CD4-positive, alpha-beta T cell (primary cell): ENCODE data around the gene SEC24B. TPM values are rescaled to one million over a fixed set of nuclear protein-coding genes. Genes with fewer than 3 reads are reported as not detected.

Experiments used
- ATAC-seq: fragments of 200-7000 bp; cut with Tn5 transposase; one replicate; pipeline ENCODE4 v1.10.0; 2022; ENCODE audit warnings: mild to moderate bottlenecking; ENCODE audit not compliant: poor library complexity
- CTCF ChIA-PET: fragments of 350-600 bp; sonication (Branson Sonifier 250); formaldehyde crosslinking; loops from one replicate; lab custom pipeline; 2021; ENCODE audit warnings: antibody characterized with exemption, inconsistent platforms; lab: Charles Lee
- POLR2A ChIA-PET: fragments of 350-600 bp; sonication (Branson Sonifier 250); formaldehyde crosslinking; loops from one replicate; lab custom pipeline; 2021; ENCODE audit warnings: antibody characterized with exemption, inconsistent platforms; lab: Charles Lee
- DNase-seq, 14 experiments: peaks; one replicate each; pipeline ENCODE4 v3.0.0-alpha.2; 2013 to 2020; ENCODE audit warnings: mixed read lengths in 2 of 14
- H3K27ac ChIP-seq, 2 donors: one replicate each; pipeline versions ENCODE4 v1.5.1 to v1.7.0; 2013; ENCODE audit warnings: low read length in 2 of 2, low read depth in 1 of 2, mild to moderate bottlenecking in 1 of 2
- H3K27me3 ChIP-seq, 2 experiments: 1 replicate in 1 of 2; 2 replicates in 1 of 2; pipeline versions ENCODE4 v1.6.1 to v1.7.0; 2013; ENCODE audit warnings: low read length in 2 of 2, control low read depth in 1 of 2, mild to moderate bottlenecking in 1 of 2, moderate library complexity in 1 of 2; ENCODE audit not compliant: insufficient read depth in 2 of 2, control insufficient read depth in 1 of 2
- H3K36me3 ChIP-seq: one replicate; pipeline ENCODE4 v1.6.1; 2013; ENCODE audit warnings: low read length, control low read depth; ENCODE audit not compliant: insufficient read depth
- H3K4me1 ChIP-seq: one replicate; pipeline ENCODE4 v1.6.1; 2013; ENCODE audit warnings: low read length, control low read depth; ENCODE audit not compliant: insufficient read depth
- H3K4me3 ChIP-seq: one replicate; pipeline ENCODE4 v1.5.1; 2013; ENCODE audit warnings: mild to moderate bottlenecking, low read length, moderate library complexity
- H3K9me3 ChIP-seq, 2 experiments: 1 replicate in 1 of 2; 2 replicates in 1 of 2; pipeline versions ENCODE4 v1.6.1 to v1.7.0; 2013; ENCODE audit warnings: low read length in 2 of 2, mild to moderate bottlenecking in 2 of 2, control low read depth in 1 of 2, moderate library complexity in 1 of 2; ENCODE audit not compliant: control insufficient read depth in 1 of 2, insufficient read depth in 1 of 2
- H3K27ac Mint-ChIP-seq: one replicate; pipeline ENCODE4 v1.8.0; 2020; ENCODE audit warnings: mixed read lengths
- H3K27me3 Mint-ChIP-seq: one replicate; pipeline ENCODE4 v1.8.0; 2021; ENCODE audit warnings: mixed read lengths
- H3K36me3 Mint-ChIP-seq: one replicate; pipeline ENCODE4 v1.8.0; 2021; ENCODE audit warnings: low read depth, mixed read lengths
- H3K4me1 Mint-ChIP-seq: one replicate; pipeline ENCODE4 v1.8.0; 2021; ENCODE audit warnings: low read depth, mixed read lengths
- H3K4me3 Mint-ChIP-seq: one replicate; pipeline ENCODE4 v1.8.0; 2020; ENCODE audit warnings: mild to moderate bottlenecking, mixed read lengths
- H3K9me3 Mint-ChIP-seq: one replicate; pipeline ENCODE4 v1.8.0; 2020; ENCODE audit warnings: mixed read lengths
- intact Hi-C, 2 experiments: fragments of 100-400 bp; cut with DNase I in 1 of 2; cut with micrococcal nuclease in 1 of 2; formaldehyde crosslinking; loops; one replicate each; pipeline versions ENCODE4 v1.15.1 to v1.9.0; 2023 to 2025; cut with DNase I, micrococcal nuclease
- polyA plus RNA-seq, 2 donors: library from polyadenylated mRNA; unstranded; fragments of 120-200 nt; gene quantifications; one replicate each; pipeline ENCODE4 v1.2.1, GENCODE V29; 2013
- total RNA-seq, 174 experiments: library from RNA in 2 of 174; stranded (reverse) in 2 of 174; gene quantifications; one replicate each; pipeline ENCODE4 v1.2.3 and lab custom pipeline; 2021 to 2026
- TF ChIP-seq, protein P1 (sequence below): fragments of 200-600 bp; IDR thresholded peaks from one replicate; pipeline ENCODE4 v1.8.0; 2022; ENCODE audit warnings: antibody characterized with exemption, mild to moderate bottlenecking

SEC24B gene
- total RNA-seq: 10 to 100 TPM; 41.5 to 45.9 TPM
- polyA plus RNA-seq (2013, experiment 1 of 2): 21.1 TPM
- 26.2 TPM for polyA plus RNA-seq (2013, experiment 2 of 2)
- 50.3 to 139 (median 81.3) reads per million in 172 experiments for total RNA-seq (lab: John Stamatoyannopoulos, UW)

DNA sequence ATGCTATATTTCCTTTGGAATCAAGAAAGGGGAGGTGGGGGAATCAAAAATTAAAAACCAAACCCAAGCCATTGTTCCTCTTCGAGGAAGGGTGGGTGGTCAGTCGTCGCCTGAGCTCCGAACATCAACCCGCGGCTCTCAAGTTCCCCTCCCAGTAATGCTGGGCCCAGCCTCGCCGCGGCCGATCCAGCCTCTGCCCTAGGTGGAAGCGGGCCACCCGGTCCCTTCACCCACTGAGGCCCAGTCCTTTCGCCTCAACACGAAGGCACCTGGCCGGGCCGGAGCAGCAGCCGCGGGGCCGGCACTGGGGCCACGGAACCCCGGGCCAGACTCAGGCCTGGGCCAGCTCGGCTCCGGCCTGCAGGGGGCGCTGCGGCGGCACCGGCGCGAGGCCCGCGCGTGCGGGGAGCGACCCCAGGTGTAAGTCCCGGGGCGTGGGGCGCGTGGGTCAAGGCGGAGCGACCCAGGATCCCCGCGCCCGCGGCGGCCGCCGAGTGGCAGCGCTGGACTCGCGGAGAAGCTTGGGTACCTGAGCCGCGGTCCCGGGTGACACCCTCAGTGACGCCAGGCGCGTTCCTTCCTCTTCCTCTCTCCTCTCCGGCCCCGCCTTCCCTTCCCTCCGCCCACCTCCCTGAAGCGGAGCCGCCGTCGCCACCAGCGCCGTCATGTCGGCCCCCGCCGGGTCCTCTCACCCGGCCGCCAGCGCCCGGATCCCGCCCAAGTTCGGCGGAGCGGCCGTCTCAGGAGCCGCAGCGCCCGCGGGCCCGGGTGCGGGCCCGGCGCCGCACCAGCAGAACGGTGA is at the start of gene SEC24B:
SEC24B (plus strand) TSS at position 611 of the 802 bp plus-strand sequence; CDS start at position 666, 55 bp downstream.
- H3K27ac ChIP-seq: peak within 1 kb of the TSS; percentile 78 to 89
- peak within 1 kb of the TSS; percentile 96 for H3K4me3 ChIP-seq
- CTCF ChIA-PET: interaction anchor here (0.6 to 2.7 kb wide), 37 partner anchors 9 to 393 kb away, joined by 3 to 19 read pairs (median 4); partner anchors contain the start of genes GAR1, MCUB and PLA2G12A
- no peaks in the 10 kb centered on the region for H3K9me3 ChIP-seq
- H3K4me3 Mint-ChIP-seq: peak within 1 kb of the TSS; percentile 96
- peaks cover 39% of the 10 kb centered on the region for H3K4me1 ChIP-seq
- POLR2A ChIA-PET: interaction anchor here (0.7 to 4.4 kb wide), 19 partner anchors 21 to 1712 kb away, joined by 3 to 48 read pairs (median 4); partner anchors contain the start of genes GAR1, MCUB and PLA2G12A
- TF ChIP-seq, protein P1, sequence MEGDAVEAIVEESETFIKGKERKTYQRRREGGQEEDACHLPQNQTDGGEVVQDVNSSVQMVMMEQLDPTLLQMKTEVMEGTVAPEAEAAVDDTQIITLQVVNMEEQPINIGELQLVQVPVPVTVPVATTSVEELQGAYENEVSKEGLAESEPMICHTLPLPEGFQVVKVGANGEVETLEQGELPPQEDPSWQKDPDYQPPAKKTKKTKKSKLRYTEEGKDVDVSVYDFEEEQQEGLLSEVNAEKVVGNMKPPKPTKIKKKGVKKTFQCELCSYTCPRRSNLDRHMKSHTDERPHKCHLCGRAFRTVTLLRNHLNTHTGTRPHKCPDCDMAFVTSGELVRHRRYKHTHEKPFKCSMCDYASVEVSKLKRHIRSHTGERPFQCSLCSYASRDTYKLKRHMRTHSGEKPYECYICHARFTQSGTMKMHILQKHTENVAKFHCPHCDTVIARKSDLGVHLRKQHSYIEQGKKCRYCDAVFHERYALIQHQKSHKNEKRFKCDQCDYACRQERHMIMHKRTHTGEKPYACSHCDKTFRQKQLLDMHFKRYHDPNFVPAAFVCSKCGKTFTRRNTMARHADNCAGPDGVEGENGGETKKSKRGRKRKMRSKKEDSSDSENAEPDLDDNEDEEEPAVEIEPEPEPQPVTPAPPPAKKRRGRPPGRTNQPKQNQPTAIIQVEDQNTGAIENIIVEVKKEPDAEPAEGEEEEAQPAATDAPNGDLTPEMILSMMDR: peak; percentile 87
- H3K36me3 ChIP-seq: no peaks in the 10 kb centered on the region
- peaks cover 58% of the 10 kb centered on the region for H3K4me1 Mint-ChIP-seq
- H3K27me3 ChIP-seq: no peaks in the 10 kb centered on the region
- H3K9me3 Mint-ChIP-seq: no peaks in the 10 kb centered on the region
- H3K27ac Mint-ChIP-seq: peak within 1 kb of the TSS; percentile 95
- H3K36me3 Mint-ChIP-seq: peaks cover 16% of the 10 kb centered on the region
- no peaks in the 10 kb centered on the region for H3K27me3 Mint-ChIP-seq
- intact Hi-C loops: loop anchor here (2.0 to 5.0 kb wide), 8 partner anchors 127 to 811 kb away; partner anchors contain the start of genes CASP6 (in 2 of the 2), MCUB (in 2 of the 2) and RPL34 (in 1 of the 2)
- DNase-seq (peak; percentile 78 to 96 (median 88)), ATAC-seq (peak; percentile 87)

DNA sequence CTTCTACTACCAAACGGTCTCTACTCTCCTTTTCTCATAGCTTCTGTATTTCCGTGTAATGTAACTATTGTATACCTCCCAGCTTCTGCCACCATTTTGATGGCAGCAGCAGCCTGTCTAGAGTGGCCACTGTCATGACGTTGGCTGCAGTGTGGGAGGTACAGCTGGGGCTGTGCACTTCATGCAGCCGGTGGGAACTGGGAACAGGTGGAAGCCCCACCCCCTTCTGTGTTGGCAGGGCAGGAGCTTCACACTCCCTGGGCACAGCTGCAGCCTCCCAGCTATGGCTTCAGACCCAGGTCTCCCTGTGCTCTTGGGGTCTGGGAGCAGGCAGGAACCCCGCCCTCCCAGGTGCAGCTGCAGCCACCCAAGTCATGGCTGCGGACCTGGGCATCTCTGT is 49.8 kb upstream of the SEC24B start:
- Histone ChIP-seq H3K4me3 (no peak overlapping the region), H3K36me3 (no peaks in the 10 kb centered on the region), H3K9me3 (no peaks in the 10 kb centered on the region), H3K4me1 (no peaks in the 10 kb centered on the region), H3K27ac (no peak overlapping the region), H3K27me3 (no peaks in the 10 kb centered on the region)
- Mint-ChIP-seq H3K27me3 (peaks cover 28% of the 10 kb centered on the region), H3K36me3 (no peaks in the 10 kb centered on the region), H3K9me3 (no peaks in the 10 kb centered on the region), H3K4me3 (no peak overlapping the region), H3K4me1 (no peaks in the 10 kb centered on the region), H3K27ac (no peak overlapping the region)
- ChIA-PET POLR2A (no interaction called here), CTCF (interaction anchor here (0.7 kb wide), 1 partner anchor 9 kb away, joined by 3 read pairs; no protein-coding TSS in a partner anchor)
- intact Hi-C loops: no loop called here
- DNase-seq (no peak), ATAC-seq (no peak)
- TF ChIP-seq, protein P1: no peak

DNA sequence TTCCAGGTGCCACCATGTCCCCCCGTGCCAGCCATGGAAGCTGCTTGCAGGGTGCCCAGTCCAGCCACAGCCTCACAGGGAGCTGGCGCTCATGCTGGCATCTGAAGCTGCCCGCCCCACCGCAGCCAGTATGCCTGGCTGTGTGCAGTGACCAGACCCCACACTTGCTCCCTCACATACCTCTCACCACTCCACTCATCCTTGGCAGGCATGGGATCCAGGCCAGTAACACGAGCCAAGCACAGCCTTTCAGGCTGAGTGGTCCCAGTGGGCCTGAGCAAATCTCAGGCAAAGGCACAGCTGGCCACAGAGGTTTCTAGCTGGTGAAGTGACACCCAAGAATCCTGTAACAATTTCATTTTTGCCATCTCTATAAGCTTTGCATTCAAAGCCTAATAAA is 48.4 kb upstream of the SEC24B start:
- Mint-ChIP-seq H3K9me3 (no peaks in the 10 kb centered on the region), H3K27me3 (peaks cover 28% of the 10 kb centered on the region), H3K4me3 (no peak overlapping the region), H3K4me1 (no peaks in the 10 kb centered on the region), H3K36me3 (no peaks in the 10 kb centered on the region), H3K27ac (no peak overlapping the region)
- ChIA-PET POLR2A (no interaction called here), CTCF (interaction anchor here (0.6 kb wide), 1 partner anchor 1173 kb away, joined by 4 read pairs; no protein-coding TSS in a partner anchor)
- H3K27ac ChIP-seq: no peak overlapping the region
- H3K36me3 ChIP-seq: no peaks in the 10 kb centered on the region
- TF ChIP-seq, protein P1: no peak
- no peak overlapping the region for H3K4me3 ChIP-seq
- no peaks in the 10 kb centered on the region for H3K27me3 ChIP-seq
- H3K4me1 ChIP-seq: no peaks in the 10 kb centered on the region
- no peaks in the 10 kb centered on the region for H3K9me3 ChIP-seq
- DNase-seq: no peak
- ATAC-seq: no peak
- intact Hi-C loops: no loop called here
